ENCODE measurements around the gene BCAS1. TPM values are rescaled to one million over a fixed set of nuclear protein-coding genes. Genes with fewer than 3 reads are reported as not detected.

Gene BCAS1
- total RNA-seq, 1 donor, result not detected

- H3K9me3 ChIP-seq (ENCODE audit: low read depth, low read length), result no peaks in the 10 kb centered on the region
- no peak overlapping the region for H3K4me2 ChIP-seq (ENCODE audit: insufficient read depth, low read length)
- peaks cover 6% of the 10 kb centered on the region for H3K4me1 ChIP-seq (ENCODE audit: insufficient read depth, low read length)
- no peaks in the 10 kb centered on the region for H3K36me3 ChIP-seq (ENCODE audit: insufficient read depth, low read length)
- H3K4me3 ChIP-seq (ENCODE audit: insufficient read depth, low read length), result no peak overlapping the region
- no peak overlapping the region for H2AFZ ChIP-seq (ENCODE audit: low read length)
- DNase-seq (ENCODE audit: insufficient read length, low spot score, missing footprints), result no peak
- no peak overlapping the region for H3K27ac ChIP-seq (ENCODE audit: low read depth, low read length)
- H4K20me1 ChIP-seq (ENCODE audit: insufficient read depth, low read length), result no peaks in the 10 kb centered on the region
- no peaks in the 10 kb centered on the region for H3K27me3 ChIP-seq (ENCODE audit: insufficient read depth, low read length)
- no peak for TF ChIP-seq CTCF (IDR thresholded peaks at IDR 0.05; ENCODE audit: extremely low read depth, low read depth, low read length)
- no peaks in the 10 kb centered on the region for H3K79me2 ChIP-seq (ENCODE audit: insufficient read depth, low read length)
Observed at GRCh38 chr20:54021446-54022235, 48.8 kb downstream of the BCAS1 start.

GRCh38 chr20:54020868-54021267, 49.5 kb downstream of the BCAS1 start:
- no peaks in the 10 kb centered on the region for H4K20me1 ChIP-seq (ENCODE audit: insufficient read depth, low read length)
- H3K27me3 ChIP-seq (ENCODE audit: insufficient read depth, low read length), result no peaks in the 10 kb centered on the region
- no peak for TF ChIP-seq CTCF (IDR thresholded peaks at IDR 0.05; ENCODE audit: extremely low read depth, low read depth, low read length)
- DNase-seq (ENCODE audit: insufficient read length, low spot score, missing footprints), result no peak
- H3K9me3 ChIP-seq (ENCODE audit: low read depth, low read length), result no peaks in the 10 kb centered on the region
- H2AFZ ChIP-seq (ENCODE audit: low read length), result no peak overlapping the region
- peaks cover 6% of the 10 kb centered on the region for H3K4me1 ChIP-seq (ENCODE audit: insufficient read depth, low read length)
- H3K79me2 ChIP-seq (ENCODE audit: insufficient read depth, low read length), result no peaks in the 10 kb centered on the region
- no peak overlapping the region for H3K4me2 ChIP-seq (ENCODE audit: insufficient read depth, low read length)
- no peaks in the 10 kb centered on the region for H3K36me3 ChIP-seq (ENCODE audit: insufficient read depth, low read length)
- H3K4me3 ChIP-seq (ENCODE audit: insufficient read depth, low read length), result no peak overlapping the region
- no peak overlapping the region for H3K27ac ChIP-seq (ENCODE audit: low read depth, low read length)

GRCh38 chr20:54020348-54020747, 50.0 kb downstream of the BCAS1 start:
- H3K27me3 ChIP-seq (ENCODE audit: insufficient read depth, low read length), result no peaks in the 10 kb centered on the region
- H3K9me3 ChIP-seq (ENCODE audit: low read depth, low read length), result no peaks in the 10 kb centered on the region
- no peaks in the 10 kb centered on the region for H3K79me2 ChIP-seq (ENCODE audit: insufficient read depth, low read length)
- peaks cover 2% of the 10 kb centered on the region for H3K4me1 ChIP-seq (ENCODE audit: insufficient read depth, low read length)
- H2AFZ ChIP-seq (ENCODE audit: low read length), result no peak overlapping the region
- no peak for TF ChIP-seq CTCF (IDR thresholded peaks at IDR 0.05; ENCODE audit: extremely low read depth, low read depth, low read length)
- no peaks in the 10 kb centered on the region for H3K36me3 ChIP-seq (ENCODE audit: insufficient read depth, low read length)
- no peak overlapping the region for H3K4me2 ChIP-seq (ENCODE audit: insufficient read depth, low read length)
- no peaks in the 10 kb centered on the region for H4K20me1 ChIP-seq (ENCODE audit: insufficient read depth, low read length)
- no peak overlapping the region for H3K27ac ChIP-seq (ENCODE audit: low read depth, low read length)
- H3K4me3 ChIP-seq (ENCODE audit: insufficient read depth, low read length), result no peak overlapping the region
- DNase-seq (ENCODE audit: insufficient read length, low spot score, missing footprints), result no peak

GRCh38 chr20:54019585-54019984, 50.8 kb downstream of the BCAS1 start:
- H4K20me1 ChIP-seq (ENCODE audit: insufficient read depth, low read length), result no peaks in the 10 kb centered on the region
- H3K27me3 ChIP-seq (ENCODE audit: insufficient read depth, low read length), result no peaks in the 10 kb centered on the region
- DNase-seq (ENCODE audit: insufficient read length, low spot score, missing footprints), result no peak
- no peaks in the 10 kb centered on the region for H3K36me3 ChIP-seq (ENCODE audit: insufficient read depth, low read length)
- H3K4me1 ChIP-seq (ENCODE audit: insufficient read depth, low read length), result no peaks in the 10 kb centered on the region
- H3K79me2 ChIP-seq (ENCODE audit: insufficient read depth, low read length), result no peaks in the 10 kb centered on the region
- H3K4me2 ChIP-seq (ENCODE audit: insufficient read depth, low read length), result no peak overlapping the region
- H3K4me3 ChIP-seq (ENCODE audit: insufficient read depth, low read length), result no peak overlapping the region
- no peaks in the 10 kb centered on the region for H3K9me3 ChIP-seq (ENCODE audit: low read depth, low read length)
- H3K27ac ChIP-seq (ENCODE audit: low read depth, low read length), result no peak overlapping the region
- no peak overlapping the region for H2AFZ ChIP-seq (ENCODE audit: low read length)
- TF ChIP-seq CTCF (IDR thresholded peaks at IDR 0.05; ENCODE audit: extremely low read depth, low read depth, low read length), result no peak

Measured in osteoblast (primary cell).